Measurements from ENCODE around the gene CLDN10.

Gene CLDN10

GRCh38 chr13:95541308-95541707 lies 11.2 kb upstream of the CLDN10 start:
- no peak for TF ChIP-seq CTCF (IDR thresholded peaks at IDR 0.05; ENCODE audit: low read depth, low read length)
- no peak for DNase-seq (ENCODE audit: extremely low read depth, low read depth)

GRCh38 chr13:95541911-95542474 lies 10.5 kb upstream of the CLDN10 start:
- DNase-seq (ENCODE audit: extremely low read depth, low read depth) = no peak

GRCh38 chr13:95544293-95544692 lies 8.2 kb upstream of the CLDN10 start:
- TF ChIP-seq CTCF (IDR thresholded peaks at IDR 0.05; ENCODE audit: low read depth, low read length) = no peak
- no peak for DNase-seq (ENCODE audit: extremely low read depth, low read depth)

More at GRCh38 chr13:95541911-95542474, 10.5 kb upstream of the CLDN10 start:
- no peak for TF ChIP-seq CTCF (IDR thresholded peaks at IDR 0.05; ENCODE audit: low read depth, low read length)

GRCh38 chr13:95546919-95547318 lies 5.6 kb upstream of the CLDN10 start:
- no peak for DNase-seq (ENCODE audit: extremely low read depth, low read depth)
- no peak for TF ChIP-seq CTCF (IDR thresholded peaks at IDR 0.05; ENCODE audit: low read depth, low read length)

- no peak for DNase-seq (ENCODE audit: extremely low read depth, low read depth)
- TF ChIP-seq CTCF (IDR thresholded peaks at IDR 0.05; ENCODE audit: low read depth, low read length) = no peak
These were observed 4.9 kb upstream of the CLDN10 start for GRCh38 chr13:95547531-95548167.

GRCh38 chr13:95552208-95552538 lies 347 bp upstream of the CLDN10 start:
- TF ChIP-seq CTCF (IDR thresholded peaks at IDR 0.05; ENCODE audit: low read depth, low read length) = no peak
- no peak for DNase-seq (ENCODE audit: extremely low read depth, low read depth)

GRCh38 chr13:95553581-95554385 lies 1.3 kb downstream of the CLDN10 start:
- no peak for DNase-seq (ENCODE audit: extremely low read depth, low read depth)
- TF ChIP-seq CTCF (IDR thresholded peaks at IDR 0.05; ENCODE audit: low read depth, low read length) = no peak

Measured in AG09319 (cell line).